SHP77 (cell line): ENCODE data around the gene IPO13.
A peak's percentile ranks its signal among the peaks of the same experiment; 100 is the strongest.

ENCODE experiments used
- DNase-seq, 2 experiments: peaks; one replicate each; lab custom pipeline; 2025; lab: John Stamatoyannopoulos, UW

Gene IPO13

GRCh38 chr1:43946236-43947060 lies at the start of gene IPO13:
Gene IPO13, plus strand, starts transcription at chr1:43946950. Its CDS starts 651 bp downstream, at chr1:43947601.
- peak; percentile 93 to 97 for DNase-seq

- DNase-seq: no peak
These were observed 47.8 kb upstream of the IPO13 start for GRCh38 chr1:43898981-43899380.

GRCh38 chr1:43900386-43900785 lies 46.4 kb upstream of the IPO13 start:
- no peak for DNase-seq

GRCh38 chr1:43901196-43901961 lies 45.4 kb upstream of the IPO13 start:
- DNase-seq: no peak

GRCh38 chr1:43902058-43902831 lies 44.5 kb upstream of the IPO13 start:
- no peak for DNase-seq

- no peak for DNase-seq
These were observed 41.8 kb upstream of the IPO13 start for GRCh38 chr1:43904660-43905551.

GRCh38 chr1:43908226-43908625 lies 38.5 kb upstream of the IPO13 start:
- DNase-seq: no peak

GRCh38 chr1:43908858-43909257 lies 37.9 kb upstream of the IPO13 start:
- DNase-seq: no peak

- no peak for DNase-seq
These were observed 36.4 kb upstream of the IPO13 start for GRCh38 chr1:43910343-43910742.

- DNase-seq: no peak
These were observed 34.1 kb upstream of the IPO13 start for GRCh38 chr1:43912607-43913006.

GRCh38 chr1:43913051-43913501 lies 33.7 kb upstream of the IPO13 start:
- DNase-seq: no peak

- DNase-seq: no peak
These were observed 32.9 kb upstream of the IPO13 start for GRCh38 chr1:43913666-43914360.

- DNase-seq: no peak
These were observed 31.9 kb upstream of the IPO13 start for GRCh38 chr1:43914576-43915525.

- no peak for DNase-seq
These were observed 26.8 kb upstream of the IPO13 start for GRCh38 chr1:43919906-43920305.

- DNase-seq: no peak
These were observed 25.7 kb upstream of the IPO13 start for GRCh38 chr1:43921022-43921421.

- no peak for DNase-seq
These were observed 22.2 kb upstream of the IPO13 start for GRCh38 chr1:43924516-43924915.

GRCh38 chr1:43925846-43926245 lies 20.9 kb upstream of the IPO13 start:
- no peak for DNase-seq

GRCh38 chr1:43930168-43930948 lies 16.4 kb upstream of the IPO13 start:
- no peak for DNase-seq

- no peak for DNase-seq
These were observed 15.8 kb upstream of the IPO13 start for GRCh38 chr1:43930949-43931275.
